ENCODE measurements around the gene YBX1.

Gene YBX1

GRCh38 chr1:42690477-42691156 lies 8.4 kb downstream of the YBX1 start:
- H4K5ac ChIP-seq (ENCODE audit: low read length), result no peak overlapping the region
- no peak for DNase-seq
- no peak overlapping the region for H3K27ac ChIP-seq (ENCODE audit: low read depth, low read length)
- H2AK5ac ChIP-seq (ENCODE audit: low read length), result no peak overlapping the region
- H3K9ac ChIP-seq (ENCODE audit: low read length), result no peak overlapping the region
- no peak overlapping the region for H3K4ac ChIP-seq (ENCODE audit: low read depth, low read length)
- H2BK15ac ChIP-seq (replicated peaks; ENCODE audit: low read depth), result no peak overlapping the region
- no peak overlapping the region for H3K23ac ChIP-seq (ENCODE audit: low read length)
- H3K27me3 ChIP-seq (ENCODE audit: insufficient read depth, low read length, poor library complexity), result no peaks in the 10 kb centered on the region
- no peak overlapping the region for H4K8ac ChIP-seq (ENCODE audit: low read depth, low read length)
- no peak overlapping the region for H3K56ac ChIP-seq (ENCODE audit: low read length)
- H3K79me1 ChIP-seq (ENCODE audit: low read length), result peaks cover under 1% of the 10 kb centered on the region
- no peak overlapping the region for H2BK120ac ChIP-seq (ENCODE audit: low read depth, low read length)
- no peak overlapping the region for H3K4me3 ChIP-seq (ENCODE audit: low read length)
- no peak overlapping the region for H3K4me2 ChIP-seq (ENCODE audit: low read length)
- H3K18ac ChIP-seq (ENCODE audit: low read length), result no peak overlapping the region
- no CpG with 5 or more reads among the region's 1 CpG for WGBS (ENCODE audit: extremely low coverage, insufficient coverage, low lambda C conversion rate)
- no peaks in the 10 kb centered on the region for H3K36me3 ChIP-seq (ENCODE audit: control insufficient read depth, insufficient read depth, low read length)
- no peak overlapping the region for H2BK5ac ChIP-seq (ENCODE audit: low read length)
- H3K79me2 ChIP-seq (ENCODE audit: control insufficient read depth, insufficient read depth, low read length), result peaks cover 91% of the 10 kb centered on the region
- peaks cover 5% of the 10 kb centered on the region for H3K4me1 ChIP-seq (ENCODE audit: control insufficient read depth, low read depth, low read length)

GRCh38 chr1:42691157-42691498 lies 8.9 kb downstream of the YBX1 start:
- Histone ChIP-seq H3K79me2 (ENCODE audit: control insufficient read depth, insufficient read depth, low read length) (peaks cover 90% of the 10 kb centered on the region), H3K27ac (ENCODE audit: low read depth, low read length) (no peak overlapping the region), H3K23ac (ENCODE audit: low read length) (no peak overlapping the region), H3K4ac (ENCODE audit: low read depth, low read length) (no peak overlapping the region), H3K4me3 (ENCODE audit: low read length) (no peak overlapping the region), H3K18ac (ENCODE audit: low read length) (no peak overlapping the region), H3K36me3 (ENCODE audit: control insufficient read depth, insufficient read depth, low read length) (no peaks in the 10 kb centered on the region), H2BK120ac (ENCODE audit: low read depth, low read length) (no peak overlapping the region), H4K8ac (ENCODE audit: low read depth, low read length) (no peak overlapping the region), H4K5ac (ENCODE audit: low read length) (no peak overlapping the region), H3K27me3 (ENCODE audit: insufficient read depth, low read length, poor library complexity) (no peaks in the 10 kb centered on the region), H3K9ac (ENCODE audit: low read length) (no peak overlapping the region), H3K4me1 (ENCODE audit: control insufficient read depth, low read depth, low read length) (peaks cover 5% of the 10 kb centered on the region), H3K79me1 (ENCODE audit: low read length) (peaks cover 1% of the 10 kb centered on the region), H3K4me2 (ENCODE audit: low read length) (no peak overlapping the region), H2BK15ac (replicated peaks; ENCODE audit: low read depth) (no peak overlapping the region), H2BK5ac (ENCODE audit: low read length) (no peak overlapping the region), H2AK5ac (ENCODE audit: low read length) (no peak overlapping the region), H3K56ac (ENCODE audit: low read length) (no peak overlapping the region)
- WGBS (ENCODE audit: extremely low coverage, insufficient coverage, low lambda C conversion rate), result no CpG with 5 or more reads among the region's 4 CpGs
- DNase-seq, result no peak

- Histone ChIP-seq H4K8ac (ENCODE audit: low read depth, low read length) (no peak overlapping the region), H3K56ac (ENCODE audit: low read length) (no peak overlapping the region), H3K23ac (ENCODE audit: low read length) (no peak overlapping the region), H3K4me1 (ENCODE audit: control insufficient read depth, low read depth, low read length) (peaks cover 5% of the 10 kb centered on the region), H3K4me2 (ENCODE audit: low read length) (no peak overlapping the region), H3K4ac (ENCODE audit: low read depth, low read length) (no peak overlapping the region), H3K9ac (ENCODE audit: low read length) (no peak overlapping the region), H3K4me3 (ENCODE audit: low read length) (no peak overlapping the region), H2BK5ac (ENCODE audit: low read length) (no peak overlapping the region), H3K79me1 (ENCODE audit: low read length) (peaks cover 1% of the 10 kb centered on the region), H2BK15ac (replicated peaks; ENCODE audit: low read depth) (no peak overlapping the region), H3K36me3 (ENCODE audit: control insufficient read depth, insufficient read depth, low read length) (peaks cover 1% of the 10 kb centered on the region), H3K18ac (ENCODE audit: low read length) (no peak overlapping the region), H2AK5ac (ENCODE audit: low read length) (no peak overlapping the region), H3K27me3 (ENCODE audit: insufficient read depth, low read length, poor library complexity) (no peaks in the 10 kb centered on the region), H3K79me2 (ENCODE audit: control insufficient read depth, insufficient read depth, low read length) (peaks cover 84% of the 10 kb centered on the region), H4K5ac (ENCODE audit: low read length) (no peak overlapping the region), H2BK120ac (ENCODE audit: low read depth, low read length) (no peak overlapping the region), H3K27ac (ENCODE audit: low read depth, low read length) (no peak overlapping the region)
- DNase-seq, result no peak
- WGBS (ENCODE audit: extremely low coverage, insufficient coverage, low lambda C conversion rate), result no CpG with 5 or more reads among the region's 5 CpGs
These were observed 10.2 kb downstream of the YBX1 start for GRCh38 chr1:42692461-42692860.

GRCh38 chr1:42692911-42693310 lies 10.7 kb downstream of the YBX1 start:
- H3K79me1 ChIP-seq (ENCODE audit: low read length), result peaks cover 4% of the 10 kb centered on the region
- peaks cover 83% of the 10 kb centered on the region for H3K79me2 ChIP-seq (ENCODE audit: control insufficient read depth, insufficient read depth, low read length)
- no peak overlapping the region for H3K4me3 ChIP-seq (ENCODE audit: low read length)
- no peaks in the 10 kb centered on the region for H3K27me3 ChIP-seq (ENCODE audit: insufficient read depth, low read length, poor library complexity)
- H3K4me2 ChIP-seq (ENCODE audit: low read length), result no peak overlapping the region
- no peak overlapping the region for H3K9ac ChIP-seq (ENCODE audit: low read length)
- peaks cover 3% of the 10 kb centered on the region for H3K36me3 ChIP-seq (ENCODE audit: control insufficient read depth, insufficient read depth, low read length)
- no peak overlapping the region for H3K27ac ChIP-seq (ENCODE audit: low read depth, low read length)
- H3K23ac ChIP-seq (ENCODE audit: low read length), result no peak overlapping the region
- no peak overlapping the region for H2BK15ac ChIP-seq (replicated peaks; ENCODE audit: low read depth)
- DNase-seq, result no peak
- no peak overlapping the region for H2BK120ac ChIP-seq (ENCODE audit: low read depth, low read length)
- no peak overlapping the region for H2AK5ac ChIP-seq (ENCODE audit: low read length)
- peaks cover 2% of the 10 kb centered on the region for H3K4me1 ChIP-seq (ENCODE audit: control insufficient read depth, low read depth, low read length)
- no peak overlapping the region for H2BK5ac ChIP-seq (ENCODE audit: low read length)
- H4K8ac ChIP-seq (ENCODE audit: low read depth, low read length), result no peak overlapping the region
- no peak overlapping the region for H4K5ac ChIP-seq (ENCODE audit: low read length)
- no peak overlapping the region for H3K56ac ChIP-seq (ENCODE audit: low read length)
- H3K4ac ChIP-seq (ENCODE audit: low read depth, low read length), result no peak overlapping the region
- WGBS (ENCODE audit: extremely low coverage, insufficient coverage, low lambda C conversion rate), result no CpG with 5 or more reads among the region's 2 CpGs
- H3K18ac ChIP-seq (ENCODE audit: low read length), result no peak overlapping the region

GRCh38 chr1:42698081-42698813 lies 16.0 kb downstream of the YBX1 start:
- Histone ChIP-seq H3K27me3 (ENCODE audit: insufficient read depth, low read length, poor library complexity) (no peaks in the 10 kb centered on the region), H3K79me2 (ENCODE audit: control insufficient read depth, insufficient read depth, low read length) (peaks cover 45% of the 10 kb centered on the region), H4K8ac (ENCODE audit: low read depth, low read length) (no peak overlapping the region), H3K18ac (ENCODE audit: low read length) (no peak overlapping the region), H2BK15ac (replicated peaks; ENCODE audit: low read depth) (no peak overlapping the region), H3K4me3 (ENCODE audit: low read length) (no peak overlapping the region), H2BK5ac (ENCODE audit: low read length) (no peak overlapping the region), H3K27ac (ENCODE audit: low read depth, low read length) (no peak overlapping the region), H2BK120ac (ENCODE audit: low read depth, low read length) (no peak overlapping the region), H3K4me1 (ENCODE audit: control insufficient read depth, low read depth, low read length) (no peaks in the 10 kb centered on the region), H3K23ac (ENCODE audit: low read length) (no peak overlapping the region), H3K36me3 (ENCODE audit: control insufficient read depth, insufficient read depth, low read length) (peaks cover 14% of the 10 kb centered on the region), H4K5ac (ENCODE audit: low read length) (no peak overlapping the region), H3K9ac (ENCODE audit: low read length) (no peak overlapping the region), H2AK5ac (ENCODE audit: low read length) (no peak overlapping the region), H3K4ac (ENCODE audit: low read depth, low read length) (no peak overlapping the region), H3K56ac (ENCODE audit: low read length) (no peak overlapping the region), H3K79me1 (ENCODE audit: low read length) (peaks cover 11% of the 10 kb centered on the region), H3K4me2 (ENCODE audit: low read length) (no peak overlapping the region)
- DNase-seq, result no peak
- WGBS (ENCODE audit: extremely low coverage, insufficient coverage, low lambda C conversion rate), result no CpG with 5 or more reads among the region's 4 CpGs

GRCh38 chr1:42700006-42700405 lies 17.8 kb downstream of the YBX1 start:
- Histone ChIP-seq H3K4me2 (ENCODE audit: low read length) (no peak overlapping the region), H4K5ac (ENCODE audit: low read length) (no peak overlapping the region), H4K8ac (ENCODE audit: low read depth, low read length) (no peak overlapping the region), H3K27me3 (ENCODE audit: insufficient read depth, low read length, poor library complexity) (no peaks in the 10 kb centered on the region), H3K56ac (ENCODE audit: low read length) (no peak overlapping the region), H3K4ac (ENCODE audit: low read depth, low read length) (no peak overlapping the region), H3K36me3 (ENCODE audit: control insufficient read depth, insufficient read depth, low read length) (peaks cover 18% of the 10 kb centered on the region), H3K79me2 (ENCODE audit: control insufficient read depth, insufficient read depth, low read length) (peaks cover 31% of the 10 kb centered on the region), H2AK5ac (ENCODE audit: low read length) (no peak overlapping the region), H3K18ac (ENCODE audit: low read length) (no peak overlapping the region), H3K9ac (ENCODE audit: low read length) (no peak overlapping the region), H2BK5ac (ENCODE audit: low read length) (no peak overlapping the region), H3K4me1 (ENCODE audit: control insufficient read depth, low read depth, low read length) (no peaks in the 10 kb centered on the region), H2BK15ac (replicated peaks; ENCODE audit: low read depth) (no peak overlapping the region), H3K23ac (ENCODE audit: low read length) (no peak overlapping the region), H2BK120ac (ENCODE audit: low read depth, low read length) (no peak overlapping the region), H3K27ac (ENCODE audit: low read depth, low read length) (no peak overlapping the region), H3K79me1 (ENCODE audit: low read length) (peaks cover 11% of the 10 kb centered on the region), H3K4me3 (ENCODE audit: low read length) (no peak overlapping the region)
- no peak for DNase-seq

Measured in mesendoderm (in vitro differentiated cells).